ENCODE results near the gene TRDN.
"Not testable (repeated sequence)": the region's sequence is repeated elsewhere in the genome, so short reads cannot be mapped to it uniquely, and the experiment has no call there.

TRDN gene

DNA sequence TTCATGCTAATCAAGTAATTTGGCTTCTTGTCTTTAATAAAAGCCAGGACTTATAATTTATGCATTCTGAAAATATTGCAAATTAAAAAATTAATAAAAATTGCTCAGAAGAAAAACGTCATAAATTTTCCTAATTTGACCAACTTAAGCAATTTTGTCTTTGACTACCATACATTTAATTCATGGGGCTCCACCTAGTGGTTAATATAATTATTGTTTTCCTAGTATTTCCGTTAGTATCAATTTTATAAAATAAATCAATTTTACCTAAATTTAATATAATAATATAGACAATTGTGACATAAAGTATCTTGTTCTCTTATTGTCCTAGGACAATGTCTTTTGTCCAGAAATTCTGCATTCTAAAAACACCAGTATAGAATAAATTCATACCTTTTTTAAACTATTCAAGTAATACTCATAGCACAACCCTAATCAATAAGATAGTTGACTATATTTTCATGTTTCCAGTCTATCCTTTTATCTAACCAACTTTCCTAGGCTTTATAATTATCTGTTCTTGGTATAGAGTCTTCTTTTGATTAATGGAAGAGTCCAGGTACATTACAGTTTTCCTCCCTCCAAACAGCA, 319.9 kb downstream of the TRDN start:
- Histone ChIP-seq H3K4me3 (ENCODE audit: low read length) (no peak overlapping the region), H3K9me3 (ENCODE audit: low read length) (no peaks in the 10 kb centered on the region), H2AFZ (ENCODE audit: low read depth, low read length) (no peak overlapping the region), H3K4me1 (ENCODE audit: insufficient read depth, low read length) (no peaks in the 10 kb centered on the region), H3K27me3 (ENCODE audit: insufficient read depth, low read length) (no peaks in the 10 kb centered on the region), H3K36me3 (ENCODE audit: insufficient read depth, low read length) (no peaks in the 10 kb centered on the region)

DNA sequence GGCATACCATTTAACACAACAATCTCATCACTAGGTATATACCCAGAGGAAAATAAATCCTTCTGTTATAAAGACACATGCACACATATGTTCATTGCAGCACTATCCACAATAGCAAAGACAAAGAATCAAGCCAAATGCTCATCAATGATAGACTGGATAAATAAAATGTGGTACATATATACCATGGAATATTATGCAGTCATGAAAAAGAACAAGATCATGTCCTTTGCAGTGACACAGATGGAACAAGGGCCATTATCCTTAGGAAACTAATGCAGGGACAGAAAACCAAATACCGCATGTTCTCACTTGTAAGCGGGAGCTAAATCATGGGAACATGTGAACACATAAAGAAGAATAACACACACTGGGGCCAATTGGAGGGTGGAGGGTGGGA, 322.3 kb downstream of the TRDN start:
- not testable (repeated sequence) for H3K4me3 ChIP-seq (ENCODE audit: low read length); H3K27me3 ChIP-seq (ENCODE audit: insufficient read depth, low read length); H3K9me3 ChIP-seq (ENCODE audit: low read length); H3K36me3 ChIP-seq (ENCODE audit: insufficient read depth, low read length); H2AFZ ChIP-seq (ENCODE audit: low read depth, low read length); H3K4me1 ChIP-seq (ENCODE audit: insufficient read depth, low read length)

DNA sequence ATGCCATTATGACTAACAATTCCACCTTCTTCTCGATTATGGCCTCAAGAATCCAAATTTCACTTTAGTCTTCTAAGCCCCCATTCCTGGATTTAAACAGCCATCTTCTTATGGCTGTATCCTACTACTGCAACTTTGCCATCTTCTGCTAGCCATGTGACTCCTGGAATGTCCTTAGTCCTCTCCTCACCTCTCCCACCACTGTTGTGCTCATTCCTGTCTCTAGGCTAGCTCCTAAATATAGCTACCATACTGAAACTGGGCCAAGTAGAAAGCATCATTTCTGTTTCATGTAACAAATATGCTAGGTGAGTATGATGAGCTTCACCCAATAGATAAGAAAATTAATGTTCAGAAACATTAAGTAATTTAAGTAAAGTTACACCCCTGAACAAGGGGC, 327.6 kb downstream of the TRDN start:
- Histone ChIP-seq H2AFZ (ENCODE audit: low read depth, low read length) (no peak overlapping the region), H3K9me3 (ENCODE audit: low read length) (no peaks in the 10 kb centered on the region), H3K4me3 (ENCODE audit: low read length) (no peak overlapping the region), H3K36me3 (ENCODE audit: insufficient read depth, low read length) (no peaks in the 10 kb centered on the region), H3K4me1 (ENCODE audit: insufficient read depth, low read length) (no peaks in the 10 kb centered on the region), H3K27me3 (ENCODE audit: insufficient read depth, low read length) (no peaks in the 10 kb centered on the region)

DNA sequence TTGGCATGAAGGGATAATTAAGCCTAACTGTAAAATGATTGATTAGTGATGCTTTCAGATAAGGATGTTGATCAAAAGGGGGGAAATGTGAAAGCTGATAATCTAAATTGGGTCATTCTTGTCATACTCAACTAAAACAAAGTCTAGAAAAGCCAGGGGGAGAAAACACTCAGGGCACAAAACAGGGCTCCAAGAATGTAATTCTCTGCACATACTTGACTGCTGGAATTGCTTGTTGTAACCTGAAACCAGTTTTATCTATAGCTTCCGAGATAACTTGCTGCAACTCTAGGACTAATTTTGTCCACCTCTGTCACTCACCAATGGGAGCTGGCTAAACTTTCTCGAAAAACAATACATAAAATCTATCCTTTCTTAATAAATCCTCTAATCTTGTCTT, 330.4 kb downstream of the TRDN start:
- no peaks in the 10 kb centered on the region for H3K36me3 ChIP-seq (ENCODE audit: insufficient read depth, low read length)
- no peak overlapping the region for H2AFZ ChIP-seq (ENCODE audit: low read depth, low read length)
- no peaks in the 10 kb centered on the region for H3K4me1 ChIP-seq (ENCODE audit: insufficient read depth, low read length)
- no peaks in the 10 kb centered on the region for H3K9me3 ChIP-seq (ENCODE audit: low read length)
- no peak overlapping the region for H3K4me3 ChIP-seq (ENCODE audit: low read length)
- no peaks in the 10 kb centered on the region for H3K27me3 ChIP-seq (ENCODE audit: insufficient read depth, low read length)

DNA sequence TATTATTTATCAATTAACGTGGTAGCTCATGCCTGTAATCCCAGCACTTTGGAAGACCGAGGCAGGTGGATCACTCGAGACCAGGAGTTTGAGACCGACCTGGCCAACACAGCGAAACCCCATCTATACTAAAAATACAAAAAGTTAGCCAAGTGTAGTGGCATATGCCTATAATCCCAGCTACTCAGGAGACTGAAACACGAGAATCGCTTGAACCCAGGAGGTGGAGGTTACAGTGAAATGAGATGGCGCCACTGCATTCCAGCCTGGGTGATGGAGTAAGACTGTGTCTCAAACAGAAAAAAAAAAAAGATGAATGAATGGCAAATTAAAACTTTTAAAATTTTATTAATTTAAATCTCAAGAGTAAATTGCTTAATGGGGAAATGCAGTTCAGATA, 341.1 kb downstream of the TRDN start:
- Histone ChIP-seq H3K27me3 (ENCODE audit: insufficient read depth, low read length) (no peaks in the 10 kb centered on the region), H2AFZ (ENCODE audit: low read depth, low read length) (no peak overlapping the region), H3K4me1 (ENCODE audit: insufficient read depth, low read length) (no peaks in the 10 kb centered on the region), H3K9me3 (ENCODE audit: low read length) (no peaks in the 10 kb centered on the region), H3K4me3 (ENCODE audit: low read length) (no peak overlapping the region), H3K36me3 (ENCODE audit: insufficient read depth, low read length) (no peaks in the 10 kb centered on the region)

DNA sequence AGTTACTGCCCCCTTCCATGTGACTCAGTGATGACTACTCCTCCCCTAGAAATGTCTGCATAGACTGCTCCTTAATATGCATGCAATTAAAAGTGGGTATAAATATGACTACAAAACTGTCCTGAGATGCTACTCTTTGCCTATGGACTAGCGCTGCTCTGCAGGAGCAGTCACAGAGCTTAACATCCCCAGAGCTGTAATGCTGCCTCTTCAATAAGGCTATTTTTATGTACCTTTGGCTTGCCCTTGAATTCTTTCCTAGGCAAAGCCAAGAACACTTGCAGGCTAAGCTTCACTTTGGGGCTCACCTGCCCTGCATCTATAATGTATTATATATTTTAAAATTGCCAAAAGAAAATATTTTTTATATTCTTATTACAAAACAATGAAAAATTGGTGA, 341.6 kb downstream of the TRDN start:
- Histone ChIP-seq H3K4me1 (ENCODE audit: insufficient read depth, low read length) (no peaks in the 10 kb centered on the region), H3K36me3 (ENCODE audit: insufficient read depth, low read length) (no peaks in the 10 kb centered on the region), H3K9me3 (ENCODE audit: low read length) (no peaks in the 10 kb centered on the region), H2AFZ (ENCODE audit: low read depth, low read length) (no peak overlapping the region), H3K4me3 (ENCODE audit: low read length) (no peak overlapping the region), H3K27me3 (ENCODE audit: insufficient read depth, low read length) (no peaks in the 10 kb centered on the region)

DNA sequence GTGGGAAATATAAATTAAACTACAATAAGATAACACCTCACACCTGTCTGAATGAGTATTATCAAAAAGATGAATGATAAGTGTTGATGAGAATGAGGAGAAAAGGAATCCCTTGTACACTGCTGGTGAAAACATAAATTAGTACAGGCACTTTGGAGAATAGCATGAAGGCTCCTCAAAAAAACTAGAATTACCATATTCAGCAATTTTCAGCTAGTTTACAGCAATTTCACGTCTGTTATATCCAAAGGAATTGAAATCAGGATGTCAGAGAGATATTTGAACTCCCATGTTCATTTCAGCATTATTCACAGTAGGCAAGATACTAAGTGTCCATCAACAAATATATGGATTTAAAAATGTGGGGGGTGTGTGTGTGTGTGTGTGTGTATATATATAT, 348.1 kb downstream of the TRDN start:
- no peaks in the 10 kb centered on the region for H3K27me3 ChIP-seq (ENCODE audit: insufficient read depth, low read length)
- no peaks in the 10 kb centered on the region for H3K36me3 ChIP-seq (ENCODE audit: insufficient read depth, low read length)
- no peaks in the 10 kb centered on the region for H3K9me3 ChIP-seq (ENCODE audit: low read length)
- H3K4me1 ChIP-seq (ENCODE audit: insufficient read depth, low read length) = no peaks in the 10 kb centered on the region
- H3K4me3 ChIP-seq (ENCODE audit: low read length) = no peak overlapping the region
- no peak overlapping the region for H2AFZ ChIP-seq (ENCODE audit: low read depth, low read length)

DNA sequence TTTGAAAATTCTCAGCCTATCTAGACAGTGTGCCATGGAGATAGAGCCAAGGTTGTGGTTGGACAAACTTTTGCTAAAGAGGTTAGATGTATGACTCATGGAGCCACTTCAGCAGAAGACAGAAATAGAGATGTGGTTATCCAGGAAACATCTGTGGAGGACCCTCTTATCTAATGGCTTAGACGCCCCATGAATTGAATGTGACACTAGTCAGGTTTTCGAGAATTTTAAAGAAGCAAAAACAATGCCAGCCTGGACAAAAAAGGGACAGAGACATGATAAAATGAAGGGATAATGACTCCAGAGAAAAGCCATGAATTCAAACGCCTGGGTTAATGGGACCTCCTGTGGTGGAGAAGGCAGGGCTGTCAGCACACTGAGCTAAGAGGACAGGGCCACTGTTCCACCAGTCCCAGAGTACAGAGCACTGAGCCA, 360.2 kb downstream of the TRDN start:
- no peaks in the 10 kb centered on the region for H3K36me3 ChIP-seq (ENCODE audit: insufficient read depth, low read length)
- no peak overlapping the region for H2AFZ ChIP-seq (ENCODE audit: low read depth, low read length)
- no peaks in the 10 kb centered on the region for H3K9me3 ChIP-seq (ENCODE audit: low read length)
- H3K4me3 ChIP-seq (ENCODE audit: low read length) = no peak overlapping the region
- no peaks in the 10 kb centered on the region for H3K4me1 ChIP-seq (ENCODE audit: insufficient read depth, low read length)
- no peaks in the 10 kb centered on the region for H3K27me3 ChIP-seq (ENCODE audit: insufficient read depth, low read length)

DNA sequence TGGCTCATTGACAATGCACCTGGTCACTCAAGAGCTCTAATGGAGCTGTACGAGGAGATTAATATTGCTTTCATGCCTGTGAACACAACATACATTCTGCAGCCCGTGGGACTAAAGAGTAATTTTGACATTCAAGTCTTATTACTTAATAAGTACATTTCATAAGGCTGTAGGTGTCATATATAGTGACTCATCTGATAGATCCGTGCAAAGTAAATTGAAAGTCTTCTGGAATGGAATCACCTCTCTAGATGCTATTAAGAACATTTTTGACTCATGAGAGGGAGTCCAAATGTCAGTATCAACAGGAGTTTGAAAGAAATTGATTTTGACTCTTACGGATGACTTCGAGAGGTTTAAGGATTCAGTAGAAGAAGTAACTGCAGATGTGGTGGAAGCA, 372.8 kb downstream of the TRDN start:
- H3K9me3 ChIP-seq (ENCODE audit: low read length) = no peaks in the 10 kb centered on the region
- H3K36me3 ChIP-seq (ENCODE audit: insufficient read depth, low read length) = no peaks in the 10 kb centered on the region
- H3K4me3 ChIP-seq (ENCODE audit: low read length) = no peak overlapping the region

DNA sequence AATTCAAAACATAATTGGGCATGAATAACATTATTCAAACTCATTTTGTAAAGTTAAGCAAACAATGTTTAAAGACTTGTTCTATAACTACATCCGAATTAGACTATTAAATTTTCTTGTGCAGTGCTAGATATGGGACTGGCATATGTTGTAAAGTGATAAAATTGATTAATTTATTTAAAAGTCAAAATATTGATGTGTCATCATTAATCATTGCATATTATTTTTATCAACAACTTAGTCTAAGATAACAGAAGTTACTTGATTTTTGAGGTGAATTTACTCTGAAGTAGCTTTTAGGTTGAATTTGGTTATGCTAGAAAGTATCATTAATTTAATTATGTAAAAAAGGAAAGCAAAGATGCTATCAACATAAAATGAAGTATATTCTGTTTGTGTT, 396.1 kb downstream of the TRDN start:
- no peaks in the 10 kb centered on the region for H3K9me3 ChIP-seq (ENCODE audit: low read length)
- no peak overlapping the region for H2AFZ ChIP-seq (ENCODE audit: low read depth, low read length)
- no peaks in the 10 kb centered on the region for H3K27me3 ChIP-seq (ENCODE audit: insufficient read depth, low read length)
- no peaks in the 10 kb centered on the region for H3K36me3 ChIP-seq (ENCODE audit: insufficient read depth, low read length)
- H3K4me1 ChIP-seq (ENCODE audit: insufficient read depth, low read length) = no peaks in the 10 kb centered on the region
- H3K4me3 ChIP-seq (ENCODE audit: low read length) = no peak overlapping the region

More for the DNA sequence above, 372.8 kb downstream of the TRDN start:
- Histone ChIP-seq H3K27me3 (ENCODE audit: insufficient read depth, low read length) (no peaks in the 10 kb centered on the region), H2AFZ (ENCODE audit: low read depth, low read length) (no peak overlapping the region), H3K4me1 (ENCODE audit: insufficient read depth, low read length) (no peaks in the 10 kb centered on the region)

DNA sequence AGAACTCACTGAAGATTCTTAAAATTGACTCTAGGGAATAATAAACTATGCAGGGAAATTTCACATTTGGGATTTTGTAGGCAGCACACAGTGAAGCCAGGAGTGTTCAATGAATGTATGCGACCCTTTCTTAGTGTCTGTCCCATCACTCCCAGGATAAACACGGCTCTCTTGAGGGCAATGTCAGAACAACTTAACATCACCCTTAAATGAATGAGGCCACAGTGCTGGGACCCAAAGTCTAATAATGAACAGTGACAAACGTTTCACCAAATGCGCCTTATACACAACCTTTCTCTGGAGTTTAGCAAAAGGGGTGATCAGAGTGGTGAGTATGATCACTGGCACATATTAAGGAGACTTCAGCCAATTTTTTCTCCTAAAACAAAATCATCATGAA, 403.4 kb downstream of the TRDN start:
- Histone ChIP-seq H2AFZ (ENCODE audit: low read depth, low read length) (no peak overlapping the region), H3K4me3 (ENCODE audit: low read length) (no peak overlapping the region), H3K27me3 (ENCODE audit: insufficient read depth, low read length) (no peaks in the 10 kb centered on the region), H3K9me3 (ENCODE audit: low read length) (no peaks in the 10 kb centered on the region), H3K36me3 (ENCODE audit: insufficient read depth, low read length) (no peaks in the 10 kb centered on the region), H3K4me1 (ENCODE audit: insufficient read depth, low read length) (no peaks in the 10 kb centered on the region)

DNA sequence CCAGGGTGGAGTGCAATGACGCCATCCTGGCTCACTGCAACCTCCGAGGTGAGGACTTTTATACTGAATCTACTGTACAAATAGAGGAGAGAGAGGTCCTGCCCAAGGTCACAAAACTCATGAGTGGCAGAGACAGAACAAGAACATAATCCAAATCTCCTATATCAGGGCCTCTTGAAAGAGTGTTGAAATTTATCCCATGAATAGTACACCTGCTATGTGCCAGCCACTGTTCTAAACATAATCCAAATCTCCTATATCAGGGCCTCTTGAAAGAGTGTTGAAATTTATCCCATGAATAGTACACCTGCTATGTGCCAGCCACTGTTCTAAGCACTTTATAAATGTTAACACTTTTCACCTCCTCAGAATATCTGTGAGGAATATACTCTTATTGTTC, 409.0 kb downstream of the TRDN start:
- not testable (repeated sequence) for H3K4me3 ChIP-seq (ENCODE audit: low read length); H3K36me3 ChIP-seq (ENCODE audit: insufficient read depth, low read length); H3K9me3 ChIP-seq (ENCODE audit: low read length); H3K27me3 ChIP-seq (ENCODE audit: insufficient read depth, low read length); H2AFZ ChIP-seq (ENCODE audit: low read depth, low read length)
- peaks cover 15% of the 10 kb centered on the region for H3K4me1 ChIP-seq (ENCODE audit: insufficient read depth, low read length)

DNA sequence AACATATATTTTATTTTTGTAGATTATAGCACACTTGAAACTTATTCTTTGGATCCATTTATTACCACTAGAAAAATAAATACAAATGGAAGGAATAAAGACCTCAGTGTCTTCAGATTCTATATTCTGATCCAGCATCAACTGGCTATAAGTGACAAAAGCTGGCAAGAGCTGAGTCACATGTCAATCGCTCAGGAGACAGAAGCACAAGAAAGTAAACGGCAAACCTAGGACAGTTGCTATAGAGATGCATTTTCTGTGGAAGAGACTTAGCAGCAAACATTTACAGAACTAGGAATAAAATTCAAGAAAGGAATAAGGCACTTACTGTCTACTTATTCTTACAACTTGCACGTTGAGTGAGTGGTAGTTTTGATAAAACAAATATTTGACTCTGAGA, 410.4 kb downstream of the TRDN start:
- peaks cover 15% of the 10 kb centered on the region for H3K4me1 ChIP-seq (ENCODE audit: insufficient read depth, low read length)
- no peaks in the 10 kb centered on the region for H3K9me3 ChIP-seq (ENCODE audit: low read length)
- no peak overlapping the region for H3K4me3 ChIP-seq (ENCODE audit: low read length)
- H3K27me3 ChIP-seq (ENCODE audit: insufficient read depth, low read length) = no peaks in the 10 kb centered on the region
- no peaks in the 10 kb centered on the region for H3K36me3 ChIP-seq (ENCODE audit: insufficient read depth, low read length)
- H2AFZ ChIP-seq (ENCODE audit: low read depth, low read length) = peak overlapping the region; percentile 12

DNA sequence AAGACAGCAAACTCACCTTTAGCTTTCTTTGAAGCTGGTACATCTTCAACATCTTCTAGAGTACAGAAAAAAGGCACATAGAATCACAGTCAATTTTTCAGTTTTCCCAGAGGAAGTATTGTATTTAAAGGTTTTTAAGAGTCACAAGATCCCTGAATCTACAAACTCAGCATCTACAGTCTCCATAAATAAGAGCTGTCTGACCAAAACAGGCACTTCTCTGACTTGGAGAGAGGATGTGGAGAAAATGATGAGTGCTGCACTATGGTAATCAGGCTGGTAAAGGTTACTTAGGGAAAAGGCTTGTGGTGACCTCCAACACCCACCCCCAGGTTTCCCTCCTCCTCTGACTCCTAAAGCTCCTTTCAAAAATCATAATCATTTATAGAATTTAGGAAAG, 412.7 kb downstream of the TRDN start:
- Histone ChIP-seq H3K4me1 (ENCODE audit: insufficient read depth, low read length) (peaks cover 15% of the 10 kb centered on the region), H3K9me3 (ENCODE audit: low read length) (no peaks in the 10 kb centered on the region), H3K4me3 (ENCODE audit: low read length) (no peak overlapping the region), H3K27me3 (ENCODE audit: insufficient read depth, low read length) (no peaks in the 10 kb centered on the region), H3K36me3 (ENCODE audit: insufficient read depth, low read length) (no peaks in the 10 kb centered on the region), H2AFZ (ENCODE audit: low read depth, low read length) (no peak overlapping the region)

Data from neuron (in vitro differentiated cells).